HL-60 (cell line): Measurements from ENCODE around the gene WFDC2.
"Not testable (repeated sequence)": the region's sequence is repeated elsewhere in the genome, so short reads cannot be mapped to it uniquely, and the experiment has no call there.

ENCODE experiments used
- DNase-seq, 2 experiments: peaks; one replicate each; pipeline ENCODE4 v3.0.0-alpha.2; 2010 to 2020; ENCODE audit warnings: low read depth in 1 of 2, low spot score in 1 of 2
- H3K27ac ChIP-seq: fragments of 250-450 bp; sonication (Bioruptor Pico); replicated peaks from 2 replicates; pipeline ENCODE4 v1.5.1; 2020; ENCODE audit warnings: mild to moderate bottlenecking, moderate library complexity
- H3K27me3 ChIP-seq: fragments of 250-450 bp; sonication (Bioruptor Pico); 2 replicates; pipeline ENCODE4 v1.5.1; 2021; ENCODE audit warnings: mild to moderate bottlenecking, moderate library complexity; ENCODE audit not compliant: insufficient read depth, poor library complexity, severe bottlenecking
- H3K4me3 ChIP-seq: replicated peaks from 2 replicates; pipeline ENCODE4 v1.5.1; 2011; ENCODE audit warnings: mild to moderate bottlenecking, control low read depth, low read length; ENCODE audit not compliant: insufficient read depth
- GABPA ChIP-seq: IDR thresholded peaks from 2 replicates; pipeline ENCODE4 v1.6.1; 2012; ENCODE audit warnings: low read depth
- POLR2AphosphoS5 ChIP-seq: IDR thresholded peaks from 2 replicates; pipeline ENCODE4 v1.6.1; 2012; ENCODE audit warnings: low read depth
- SPI1 ChIP-seq: IDR thresholded peaks from 2 replicates; pipeline ENCODE4 v1.6.1; 2012; ENCODE audit warnings: low read depth, mild to moderate bottlenecking, borderline replicate concordance
- TF ChIP-seq, protein P1 (sequence below): IDR thresholded peaks from 2 replicates; pipeline ENCODE4 v1.6.1; 2012; ENCODE audit warnings: low read depth; ENCODE audit not compliant: insufficient replicate concordance
- TF ChIP-seq, protein P2 (sequence below): IDR thresholded peaks from one replicate; pipeline ENCODE4 v1.5.1; 2011; ENCODE audit warnings: low read length, control low read depth, inconsistent platforms; ENCODE audit not compliant: insufficient read depth

WFDC2 gene

GRCh38 chr20:45470937-45471336, 1.4 kb downstream of the WFDC2 start:
- no peak for DNase-seq
- no peak for TF ChIP-seq SPI1
- TF ChIP-seq, protein P1, sequence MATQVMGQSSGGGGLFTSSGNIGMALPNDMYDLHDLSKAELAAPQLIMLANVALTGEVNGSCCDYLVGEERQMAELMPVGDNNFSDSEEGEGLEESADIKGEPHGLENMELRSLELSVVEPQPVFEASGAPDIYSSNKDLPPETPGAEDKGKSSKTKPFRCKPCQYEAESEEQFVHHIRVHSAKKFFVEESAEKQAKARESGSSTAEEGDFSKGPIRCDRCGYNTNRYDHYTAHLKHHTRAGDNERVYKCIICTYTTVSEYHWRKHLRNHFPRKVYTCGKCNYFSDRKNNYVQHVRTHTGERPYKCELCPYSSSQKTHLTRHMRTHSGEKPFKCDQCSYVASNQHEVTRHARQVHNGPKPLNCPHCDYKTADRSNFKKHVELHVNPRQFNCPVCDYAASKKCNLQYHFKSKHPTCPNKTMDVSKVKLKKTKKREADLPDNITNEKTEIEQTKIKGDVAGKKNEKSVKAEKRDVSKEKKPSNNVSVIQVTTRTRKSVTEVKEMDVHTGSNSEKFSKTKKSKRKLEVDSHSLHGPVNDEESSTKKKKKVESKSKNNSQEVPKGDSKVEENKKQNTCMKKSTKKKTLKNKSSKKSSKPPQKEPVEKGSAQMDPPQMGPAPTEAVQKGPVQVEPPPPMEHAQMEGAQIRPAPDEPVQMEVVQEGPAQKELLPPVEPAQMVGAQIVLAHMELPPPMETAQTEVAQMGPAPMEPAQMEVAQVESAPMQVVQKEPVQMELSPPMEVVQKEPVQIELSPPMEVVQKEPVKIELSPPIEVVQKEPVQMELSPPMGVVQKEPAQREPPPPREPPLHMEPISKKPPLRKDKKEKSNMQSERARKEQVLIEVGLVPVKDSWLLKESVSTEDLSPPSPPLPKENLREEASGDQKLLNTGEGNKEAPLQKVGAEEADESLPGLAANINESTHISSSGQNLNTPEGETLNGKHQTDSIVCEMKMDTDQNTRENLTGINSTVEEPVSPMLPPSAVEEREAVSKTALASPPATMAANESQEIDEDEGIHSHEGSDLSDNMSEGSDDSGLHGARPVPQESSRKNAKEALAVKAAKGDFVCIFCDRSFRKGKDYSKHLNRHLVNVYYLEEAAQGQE = no peak
- no peak for TF ChIP-seq GABPA
- TF ChIP-seq, protein P2, sequence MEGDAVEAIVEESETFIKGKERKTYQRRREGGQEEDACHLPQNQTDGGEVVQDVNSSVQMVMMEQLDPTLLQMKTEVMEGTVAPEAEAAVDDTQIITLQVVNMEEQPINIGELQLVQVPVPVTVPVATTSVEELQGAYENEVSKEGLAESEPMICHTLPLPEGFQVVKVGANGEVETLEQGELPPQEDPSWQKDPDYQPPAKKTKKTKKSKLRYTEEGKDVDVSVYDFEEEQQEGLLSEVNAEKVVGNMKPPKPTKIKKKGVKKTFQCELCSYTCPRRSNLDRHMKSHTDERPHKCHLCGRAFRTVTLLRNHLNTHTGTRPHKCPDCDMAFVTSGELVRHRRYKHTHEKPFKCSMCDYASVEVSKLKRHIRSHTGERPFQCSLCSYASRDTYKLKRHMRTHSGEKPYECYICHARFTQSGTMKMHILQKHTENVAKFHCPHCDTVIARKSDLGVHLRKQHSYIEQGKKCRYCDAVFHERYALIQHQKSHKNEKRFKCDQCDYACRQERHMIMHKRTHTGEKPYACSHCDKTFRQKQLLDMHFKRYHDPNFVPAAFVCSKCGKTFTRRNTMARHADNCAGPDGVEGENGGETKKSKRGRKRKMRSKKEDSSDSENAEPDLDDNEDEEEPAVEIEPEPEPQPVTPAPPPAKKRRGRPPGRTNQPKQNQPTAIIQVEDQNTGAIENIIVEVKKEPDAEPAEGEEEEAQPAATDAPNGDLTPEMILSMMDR = no peak
- no peak for TF ChIP-seq POLR2AphosphoS5
- no peak overlapping the region for H3K27ac ChIP-seq
- no peak overlapping the region for H3K4me3 ChIP-seq
- peaks cover 46% of the 10 kb centered on the region for H3K27me3 ChIP-seq

DNA sequence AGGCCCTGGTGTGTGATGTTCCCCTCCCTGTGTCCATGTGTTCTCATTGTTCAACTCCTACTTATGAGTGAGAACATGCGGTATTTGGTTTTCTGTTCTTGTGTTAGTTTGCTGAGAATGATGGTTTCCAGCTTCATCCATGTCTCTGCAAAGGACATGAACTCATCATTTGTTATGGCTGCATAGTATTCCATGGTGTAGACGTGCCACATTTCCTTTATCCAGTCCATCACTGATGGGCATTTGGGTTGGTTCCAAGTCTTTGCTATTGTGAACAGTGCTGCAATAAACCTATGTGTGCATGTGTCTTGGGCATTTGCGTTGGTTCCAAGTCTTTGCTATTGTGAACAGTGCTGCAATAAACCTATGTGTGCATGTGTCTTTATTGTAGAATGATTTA, 2.7 kb downstream of the WFDC2 start:
- not testable (repeated sequence) for DNase-seq, H3K27ac ChIP-seq
- H3K27me3 ChIP-seq = peaks cover 46% of the 10 kb centered on the region

DNA sequence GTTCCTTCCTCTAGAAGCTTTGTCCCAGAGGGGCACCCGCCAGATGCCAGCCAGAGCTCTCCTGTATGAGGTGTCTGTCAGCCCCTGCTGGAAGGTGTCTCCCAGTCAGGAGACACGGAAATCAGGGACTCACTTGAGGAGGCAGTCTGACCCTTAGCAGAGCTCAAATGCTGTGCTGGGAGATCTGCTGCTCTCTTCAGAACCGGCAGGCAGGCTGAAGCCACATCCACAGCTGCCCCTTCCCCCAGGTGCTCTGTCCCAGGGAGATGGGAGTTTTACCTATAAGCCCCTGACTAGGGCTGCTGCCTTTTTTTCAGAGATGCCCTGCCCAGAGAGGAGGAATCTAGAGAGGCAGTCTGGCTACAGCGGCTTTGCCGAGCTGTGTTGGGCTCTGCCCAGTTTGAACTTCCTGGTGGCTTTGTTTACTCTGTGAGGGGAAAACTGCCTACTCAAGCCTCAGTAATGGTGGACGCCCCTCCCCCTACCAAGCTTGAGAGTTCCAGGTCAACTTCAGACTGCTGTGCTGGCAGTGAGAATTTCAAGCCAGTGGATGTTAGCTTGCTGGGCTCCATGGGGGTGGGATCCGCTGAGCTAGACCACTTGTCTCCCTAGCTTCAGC, 8.1 kb downstream of the WFDC2 start:
- not testable (repeated sequence) for H3K27ac ChIP-seq, H3K4me3 ChIP-seq, DNase-seq
- H3K27me3 ChIP-seq = peaks cover 13% of the 10 kb centered on the region

More for the DNA sequence above, 2.7 kb downstream of the WFDC2 start:
- not testable (repeated sequence) for H3K4me3 ChIP-seq

- DNase-seq = no peak
- H3K4me3 ChIP-seq = no peak overlapping the region
- TF ChIP-seq SPI1 (no peak), POLR2AphosphoS5 (no peak), GABPA (no peak)
- TF ChIP-seq, protein P2 = no peak
- TF ChIP-seq, protein P1 = no peak
- peaks cover 2% of the 10 kb centered on the region for H3K27me3 ChIP-seq
- no peak overlapping the region for H3K27ac ChIP-seq
Observed at GRCh38 chr20:45479822-45480221, 10.3 kb downstream of the WFDC2 start.

DNA sequence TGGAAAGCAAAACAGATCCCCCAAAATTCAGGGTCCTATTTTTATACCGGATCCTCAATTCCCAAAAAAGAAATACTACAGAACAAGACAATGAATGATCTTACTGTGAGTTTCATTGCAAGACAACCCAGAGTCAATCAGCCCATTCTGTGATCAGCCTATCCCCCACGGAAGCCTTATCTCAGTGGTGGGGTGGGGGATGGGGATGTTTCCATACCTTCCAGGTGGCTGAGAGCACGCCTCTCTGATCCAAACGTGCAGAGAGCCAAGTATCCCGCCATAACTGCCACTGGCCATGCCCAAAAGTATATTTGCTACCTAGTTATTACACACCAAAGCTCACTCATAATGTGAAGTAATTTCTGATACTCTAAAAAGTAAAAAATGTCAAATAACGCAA, 15.1 kb downstream of the WFDC2 start:
- no peak for TF ChIP-seq POLR2AphosphoS5
- TF ChIP-seq SPI1 = no peak
- TF ChIP-seq, protein P1 = no peak
- DNase-seq = no peak
- H3K27ac ChIP-seq = no peak overlapping the region
- H3K27me3 ChIP-seq = peaks cover 17% of the 10 kb centered on the region
- no peak overlapping the region for H3K4me3 ChIP-seq
